SK-N-SH treated with all-trans-retinoic acid at 6 μM for 48 hours (cell line): Measurements from ENCODE around the gene ATP7B.

Experiments
- CSDC2 ChIP-seq: fragments of 250-450 bp; sonication (Bioruptor Pico); IDR thresholded peaks from 2 replicates; pipeline ENCODE4 v1.5.0; 2020; ENCODE audit warnings: mild to moderate bottlenecking, moderate library complexity
- GLIS3 ChIP-seq: fragments of 250-450 bp; sonication (Bioruptor Pico); IDR thresholded peaks from 2 replicates; pipeline ENCODE4 v1.5.0; 2020; ENCODE audit warnings: mild to moderate bottlenecking, moderate library complexity
- TOX ChIP-seq: fragments of 250-450 bp; sonication (Bioruptor Pico); IDR thresholded peaks from 2 replicates; pipeline ENCODE4 v1.8.0; 2021; ENCODE audit warnings: mild to moderate bottlenecking, moderate library complexity, borderline replicate concordance
- ZFP30 ChIP-seq: fragments of 450-650 bp; formaldehyde crosslinking; IDR thresholded peaks from 2 replicates; pipeline ENCODE4 v1.5.0; 2022; ENCODE audit warnings: mild to moderate bottlenecking, moderate library complexity
- TF ChIP-seq, protein P1 (sequence below): fragments of 250-450 bp; sonication (Bioruptor Pico); IDR thresholded peaks from 2 replicates; pipeline ENCODE4 v1.5.1; 2021; ENCODE audit warnings: mild to moderate bottlenecking, moderate library complexity
- TF ChIP-seq, protein P2 (sequence below): fragments of 250-450 bp; sonication (Bioruptor Pico); IDR thresholded peaks from 2 replicates; pipeline ENCODE4 v1.8.0; 2020; ENCODE audit warnings: mild to moderate bottlenecking, moderate library complexity, borderline replicate concordance
- TF ChIP-seq, protein P3 (sequence below): fragments of 250-450 bp; sonication (Bioruptor Pico); IDR thresholded peaks from 2 replicates; pipeline ENCODE4 v1.5.1; 2020; ENCODE audit warnings: low read depth, mild to moderate bottlenecking, moderate library complexity

DNA sequence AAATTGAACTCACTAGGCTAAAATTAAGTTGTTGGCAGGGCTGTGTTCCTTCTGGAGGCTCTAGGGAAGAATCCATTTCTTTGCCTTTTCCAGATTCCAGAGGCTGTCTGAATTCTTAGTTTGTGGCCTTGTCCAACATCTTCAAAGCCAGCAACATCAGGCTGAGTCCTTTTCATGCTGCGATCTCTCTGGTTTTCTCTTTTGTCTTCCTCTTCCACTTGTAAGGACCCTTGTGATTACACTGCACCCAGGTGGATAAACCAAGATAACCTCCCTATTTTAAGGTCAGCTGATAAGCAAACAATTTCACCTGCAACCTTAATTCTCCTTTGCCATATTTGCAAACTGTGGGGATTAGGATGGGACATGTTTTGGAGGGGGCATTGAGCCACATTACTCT, 24.8 kb upstream of the ATP7B start:
- TF ChIP-seq, protein P1, sequence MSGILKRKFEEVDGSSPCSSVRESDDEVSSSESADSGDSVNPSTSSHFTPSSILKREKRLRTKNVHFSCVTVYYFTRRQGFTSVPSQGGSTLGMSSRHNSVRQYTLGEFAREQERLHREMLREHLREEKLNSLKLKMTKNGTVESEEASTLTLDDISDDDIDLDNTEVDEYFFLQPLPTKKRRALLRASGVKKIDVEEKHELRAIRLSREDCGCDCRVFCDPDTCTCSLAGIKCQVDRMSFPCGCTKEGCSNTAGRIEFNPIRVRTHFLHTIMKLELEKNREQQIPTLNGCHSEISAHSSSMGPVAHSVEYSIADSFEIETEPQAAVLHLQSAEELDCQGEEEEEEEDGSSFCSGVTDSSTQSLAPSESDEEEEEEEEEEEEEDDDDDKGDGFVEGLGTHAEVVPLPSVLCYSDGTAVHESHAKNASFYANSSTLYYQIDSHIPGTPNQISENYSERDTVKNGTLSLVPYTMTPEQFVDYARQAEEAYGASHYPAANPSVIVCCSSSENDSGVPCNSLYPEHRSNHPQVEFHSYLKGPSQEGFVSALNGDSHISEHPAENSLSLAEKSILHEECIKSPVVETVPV (CRISPR knock-in tag), result no peak
- TF ChIP-seq, protein P2, sequence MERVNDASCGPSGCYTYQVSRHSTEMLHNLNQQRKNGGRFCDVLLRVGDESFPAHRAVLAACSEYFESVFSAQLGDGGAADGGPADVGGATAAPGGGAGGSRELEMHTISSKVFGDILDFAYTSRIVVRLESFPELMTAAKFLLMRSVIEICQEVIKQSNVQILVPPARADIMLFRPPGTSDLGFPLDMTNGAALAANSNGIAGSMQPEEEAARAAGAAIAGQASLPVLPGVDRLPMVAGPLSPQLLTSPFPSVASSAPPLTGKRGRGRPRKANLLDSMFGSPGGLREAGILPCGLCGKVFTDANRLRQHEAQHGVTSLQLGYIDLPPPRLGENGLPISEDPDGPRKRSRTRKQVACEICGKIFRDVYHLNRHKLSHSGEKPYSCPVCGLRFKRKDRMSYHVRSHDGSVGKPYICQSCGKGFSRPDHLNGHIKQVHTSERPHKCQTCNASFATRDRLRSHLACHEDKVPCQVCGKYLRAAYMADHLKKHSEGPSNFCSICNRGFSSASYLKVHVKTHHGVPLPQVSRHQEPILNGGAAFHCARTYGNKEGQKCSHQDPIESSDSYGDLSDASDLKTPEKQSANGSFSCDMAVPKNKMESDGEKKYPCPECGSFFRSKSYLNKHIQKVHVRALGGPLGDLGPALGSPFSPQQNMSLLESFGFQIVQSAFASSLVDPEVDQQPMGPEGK (CRISPR knock-in tag), result no peak
- TF ChIP-seq, protein P3, sequence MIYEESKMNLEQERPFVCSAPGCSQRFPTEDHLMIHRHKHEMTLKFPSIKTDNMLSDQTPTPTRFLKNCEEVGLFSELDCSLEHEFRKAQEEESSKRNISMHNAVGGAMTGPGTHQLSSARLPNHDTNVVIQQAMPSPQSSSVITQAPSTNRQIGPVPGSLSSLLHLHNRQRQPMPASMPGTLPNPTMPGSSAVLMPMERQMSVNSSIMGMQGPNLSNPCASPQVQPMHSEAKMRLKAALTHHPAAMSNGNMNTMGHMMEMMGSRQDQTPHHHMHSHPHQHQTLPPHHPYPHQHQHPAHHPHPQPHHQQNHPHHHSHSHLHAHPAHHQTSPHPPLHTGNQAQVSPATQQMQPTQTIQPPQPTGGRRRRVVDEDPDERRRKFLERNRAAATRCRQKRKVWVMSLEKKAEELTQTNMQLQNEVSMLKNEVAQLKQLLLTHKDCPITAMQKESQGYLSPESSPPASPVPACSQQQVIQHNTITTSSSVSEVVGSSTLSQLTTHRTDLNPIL (CRISPR knock-in tag), result no peak
- TF ChIP-seq CSDC2, result no peak
- no peak for TF ChIP-seq TOX (CRISPR knock-in tag)
- TF ChIP-seq GLIS3 (CRISPR knock-in tag), result no peak
- TF ChIP-seq ZFP30 (CRISPR knock-in tag), result no peak
